HG03280 (cell line): ENCODE results near the gene ARHGEF1.
"Not testable (repeated sequence)": the region's sequence is repeated elsewhere in the genome, so short reads cannot be mapped to it uniquely, and the experiment has no call there.

Experiments
- ATAC-seq: cut with Tn5 transposase; IDR thresholded peaks from one replicate; pipeline ENCODE4 v1.9.1; 2021; ENCODE audit warnings: mild to moderate bottlenecking, moderate library complexity; ENCODE audit not compliant: unreplicated experiment

ARHGEF1 gene

DNA sequence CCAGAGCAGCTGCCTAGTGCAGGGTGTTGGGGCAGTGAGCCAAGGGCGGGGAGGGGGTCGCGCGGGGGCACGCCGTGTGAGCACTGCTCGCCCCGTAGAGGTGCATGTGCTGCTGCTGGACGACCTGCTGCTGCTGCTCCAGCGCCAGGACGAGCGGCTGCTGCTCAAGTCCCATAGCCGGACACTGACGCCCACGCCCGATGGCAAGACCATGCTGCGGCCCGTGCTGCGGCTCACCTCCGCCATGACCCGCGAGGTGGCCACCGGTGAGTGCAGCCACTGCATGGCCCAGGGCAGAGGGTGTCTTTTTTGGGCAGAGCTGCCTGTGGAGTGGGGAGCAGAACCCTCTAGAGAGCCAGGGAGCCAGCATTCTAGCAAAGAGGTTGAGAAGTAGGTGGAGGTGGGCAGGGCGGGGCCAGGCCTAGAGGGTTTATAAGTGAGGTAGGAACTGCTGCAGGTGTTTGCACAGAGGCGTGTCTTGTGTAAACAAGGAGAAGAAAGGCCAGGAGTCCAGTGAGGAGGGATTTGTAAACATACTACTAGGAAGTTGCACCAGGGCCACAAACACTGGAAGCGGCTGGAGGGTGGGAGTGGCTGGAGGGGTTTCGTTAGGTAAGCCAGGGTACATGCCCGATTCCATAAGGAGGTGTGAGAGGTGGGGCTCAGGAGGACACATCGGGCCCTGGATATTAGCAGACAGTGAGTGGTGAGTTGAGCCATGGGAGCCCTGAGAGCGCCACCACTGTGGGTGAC, 21.3 kb downstream of the ARHGEF1 start:
- ATAC-seq = no peak

DNA sequence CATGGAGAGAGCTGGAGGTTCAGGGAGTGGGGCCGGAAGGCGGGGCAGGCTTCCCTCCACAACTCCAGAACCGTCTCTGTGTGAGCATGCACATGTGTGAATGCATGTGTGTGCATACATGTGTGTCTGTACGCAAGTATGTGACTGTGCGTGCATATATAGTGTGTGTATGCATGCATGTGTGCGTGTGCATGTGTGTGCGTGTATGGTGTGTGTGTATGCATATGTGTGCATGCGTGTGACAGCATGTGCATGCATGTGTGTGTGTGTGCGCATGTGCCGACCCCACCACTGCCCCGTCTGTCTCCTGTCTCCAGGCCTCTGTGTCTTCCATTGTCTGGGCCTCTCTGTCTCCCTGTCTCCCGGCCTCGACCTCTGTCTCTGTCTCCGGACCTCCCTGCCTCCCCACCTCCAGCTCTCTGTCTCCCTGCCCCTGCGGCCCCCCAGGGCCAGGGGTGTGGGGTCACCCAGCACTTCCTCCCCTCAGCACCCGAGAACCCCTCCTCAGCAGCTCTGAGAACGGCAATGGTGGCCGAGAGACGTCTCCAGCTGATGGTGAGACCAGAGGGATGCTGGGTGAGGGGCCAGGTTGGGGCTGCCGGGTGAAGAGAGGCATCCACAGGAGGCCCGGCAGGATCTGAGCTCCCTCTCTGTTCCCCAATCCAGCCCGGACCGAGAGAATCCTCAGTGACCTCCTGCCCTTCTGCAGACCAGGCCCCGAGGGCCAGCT, 22.5 kb downstream of the ARHGEF1 start:
- ATAC-seq = no peak

DNA sequence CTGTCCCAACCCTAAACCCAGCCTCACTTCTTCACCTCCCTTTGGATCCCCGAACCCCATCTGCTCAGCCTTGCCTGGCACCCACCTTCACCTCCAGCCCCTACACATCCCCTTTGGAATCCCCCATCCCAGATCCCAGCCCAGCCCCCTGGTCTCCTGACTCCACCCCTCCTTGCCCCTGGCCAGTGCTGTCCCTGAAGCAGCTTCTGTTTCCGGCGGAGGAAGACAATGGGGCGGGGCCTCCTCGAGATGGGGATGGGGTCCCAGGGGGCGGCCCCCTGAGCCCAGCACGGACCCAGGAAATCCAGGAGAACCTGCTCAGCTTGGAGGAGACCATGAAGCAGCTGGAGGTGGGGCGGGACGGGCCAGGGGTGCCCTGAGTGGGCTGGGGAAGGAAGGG, 23.3 kb downstream of the ARHGEF1 start:
- no peak for ATAC-seq

DNA sequence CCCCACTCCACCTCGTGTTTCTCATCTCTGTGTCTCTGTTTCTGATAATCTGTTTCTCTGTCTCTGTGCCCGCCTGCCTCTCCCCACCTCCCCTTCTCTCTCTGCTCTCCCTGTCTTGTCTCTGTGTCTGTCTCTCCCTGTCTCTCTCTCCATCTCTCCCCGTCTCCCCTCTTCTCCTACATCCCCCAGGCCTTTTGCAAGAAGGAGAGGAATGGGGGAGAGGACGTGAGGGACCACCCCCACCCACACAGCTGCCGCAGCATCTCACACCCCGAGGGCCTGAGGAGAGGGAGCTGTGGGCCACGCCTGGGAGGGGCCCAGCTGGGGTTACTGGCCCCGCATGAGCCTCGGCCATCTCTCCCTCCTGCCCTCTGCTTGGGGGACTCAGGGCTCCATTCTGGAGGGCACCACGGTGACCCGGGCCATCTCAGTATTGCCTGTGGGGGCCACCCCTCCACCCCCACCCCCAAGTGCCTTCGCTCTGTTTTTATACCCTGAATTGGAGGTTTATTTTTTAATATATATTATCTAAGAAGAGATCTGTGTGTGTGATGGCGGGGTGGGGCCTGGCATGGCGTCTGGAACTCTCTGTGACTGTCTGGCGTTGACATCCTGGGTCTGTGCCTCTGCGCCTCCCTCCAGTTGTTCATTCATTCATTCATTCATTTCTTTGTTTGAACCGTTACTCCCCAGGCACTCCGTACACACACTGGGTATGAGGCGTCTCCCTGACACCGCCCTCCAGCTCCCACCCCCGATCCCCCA, 24.1 kb downstream of the ARHGEF1 start:
- no peak for ATAC-seq

DNA sequence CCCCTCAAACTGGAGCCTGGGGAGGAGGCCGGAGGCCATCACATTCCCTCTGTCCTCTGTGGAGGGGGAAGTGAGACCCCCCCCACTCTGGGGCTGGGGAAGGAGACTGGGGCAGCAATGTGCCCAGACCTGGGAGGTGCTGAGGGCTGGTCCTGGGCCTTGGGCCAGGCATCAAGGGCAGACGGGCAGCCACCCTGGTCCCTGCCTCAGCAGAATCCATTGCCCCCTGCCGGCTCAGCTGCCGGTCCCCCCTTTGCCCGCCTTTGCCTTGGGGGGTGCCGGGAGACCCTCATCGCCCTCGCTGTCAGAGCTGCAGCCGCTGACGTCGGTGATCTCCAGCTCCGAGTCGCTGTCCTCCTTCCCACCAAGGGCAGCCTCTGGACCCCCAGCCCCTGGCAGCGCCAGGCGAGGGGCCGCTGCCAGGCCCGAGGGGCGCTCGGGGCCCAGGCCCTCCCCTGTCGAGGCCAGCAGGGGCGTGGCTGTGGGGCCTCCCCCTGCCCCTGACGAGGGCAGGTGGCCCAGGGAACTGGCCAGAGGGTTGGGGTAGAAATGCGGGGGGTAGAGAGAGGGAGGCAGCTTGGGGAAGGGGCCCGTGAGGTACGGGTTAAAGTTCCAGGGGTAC, 25.1 kb downstream of the ARHGEF1 start:
- ATAC-seq = no peak

DNA sequence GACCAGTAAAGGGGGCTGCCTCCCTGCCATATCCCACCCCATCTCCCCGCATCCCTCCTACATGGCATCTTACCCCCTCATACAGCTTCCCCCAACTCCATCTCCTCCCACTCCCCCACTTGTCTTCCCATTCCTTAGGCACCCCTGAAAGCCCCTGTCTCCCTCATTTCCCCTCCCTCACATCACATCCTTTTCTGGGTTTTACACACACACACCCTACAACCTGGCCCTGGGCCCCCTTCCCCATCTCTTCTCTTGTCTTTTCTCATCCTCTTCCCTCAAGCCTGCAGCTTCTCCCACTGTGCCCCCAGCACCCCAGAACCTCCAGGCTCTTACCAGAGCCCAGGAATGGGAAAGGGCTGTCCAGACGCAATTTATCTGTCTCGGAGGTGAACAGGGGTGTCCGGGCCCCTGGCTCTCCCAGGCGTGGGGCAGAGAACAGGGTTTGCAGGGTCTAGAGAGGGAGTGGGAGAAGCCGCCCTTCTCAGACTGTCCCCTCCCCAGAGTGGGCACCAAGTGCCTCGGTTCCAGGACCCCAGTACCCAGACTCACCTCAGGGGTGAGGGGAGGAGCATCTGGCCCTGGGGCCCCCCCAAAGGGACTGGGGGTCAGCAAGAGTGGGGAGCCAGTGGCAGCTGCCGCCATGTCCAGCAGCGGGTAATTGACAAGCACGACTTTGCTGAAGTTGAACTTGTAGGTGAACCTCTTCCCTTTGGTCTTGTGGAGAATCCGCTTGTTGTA, 25.9 kb downstream of the ARHGEF1 start:
- ATAC-seq = no peak

DNA sequence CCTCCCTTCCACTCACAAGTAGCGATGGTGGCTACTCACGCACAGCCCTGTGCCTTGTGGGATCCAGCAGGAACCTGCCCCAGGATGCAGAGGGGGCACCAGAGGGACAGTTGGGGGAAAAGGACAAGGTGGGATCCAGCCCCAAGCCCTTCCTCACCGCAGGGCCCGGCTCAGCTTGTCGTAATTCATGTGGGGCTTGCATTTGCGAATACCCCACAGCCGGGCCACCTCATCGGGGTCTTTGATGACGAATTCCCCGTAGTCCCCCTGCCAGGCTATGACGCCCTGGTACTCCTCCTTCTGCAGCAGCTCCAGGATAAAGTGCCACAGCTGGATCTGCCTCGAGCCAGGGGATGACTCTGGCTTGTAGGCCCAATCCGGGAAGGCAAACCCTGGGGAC, 26.7 kb downstream of the ARHGEF1 start:
- ATAC-seq = no peak

DNA sequence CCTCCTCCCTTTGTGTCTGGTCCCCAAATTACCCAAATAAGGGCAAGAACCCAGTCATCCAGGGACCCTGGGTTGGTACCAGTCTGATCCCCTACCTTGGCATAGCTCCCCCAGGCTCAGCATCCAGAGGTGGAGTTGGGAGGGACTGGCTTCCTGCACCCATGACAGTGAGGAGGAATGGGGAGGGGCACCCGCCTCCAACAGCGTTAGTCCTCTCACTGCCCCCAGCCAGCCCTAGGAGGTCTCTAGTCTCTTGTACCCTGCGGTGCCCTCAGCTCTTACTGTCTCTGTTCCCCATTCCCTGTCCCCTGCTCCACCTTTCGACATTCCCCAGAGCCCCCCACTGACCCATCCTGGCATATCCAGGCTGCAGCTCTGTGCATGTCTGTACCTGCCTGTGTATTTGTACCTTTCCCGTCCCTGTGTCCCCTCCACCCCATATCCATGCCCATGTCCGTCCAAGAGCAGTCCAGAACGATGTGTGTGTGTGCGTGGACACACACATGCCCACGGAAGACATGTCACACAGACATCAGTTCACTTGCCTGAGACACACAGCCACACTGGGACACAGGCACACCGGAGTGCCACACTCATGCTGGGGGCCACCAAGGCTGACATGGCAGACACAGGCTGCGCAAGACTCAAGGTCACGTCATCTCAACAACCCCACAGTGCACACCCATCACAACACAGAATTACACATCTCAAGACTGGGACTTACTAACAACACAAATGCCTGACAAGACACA, 27.4 kb downstream of the ARHGEF1 start:
- ATAC-seq = no peak

DNA sequence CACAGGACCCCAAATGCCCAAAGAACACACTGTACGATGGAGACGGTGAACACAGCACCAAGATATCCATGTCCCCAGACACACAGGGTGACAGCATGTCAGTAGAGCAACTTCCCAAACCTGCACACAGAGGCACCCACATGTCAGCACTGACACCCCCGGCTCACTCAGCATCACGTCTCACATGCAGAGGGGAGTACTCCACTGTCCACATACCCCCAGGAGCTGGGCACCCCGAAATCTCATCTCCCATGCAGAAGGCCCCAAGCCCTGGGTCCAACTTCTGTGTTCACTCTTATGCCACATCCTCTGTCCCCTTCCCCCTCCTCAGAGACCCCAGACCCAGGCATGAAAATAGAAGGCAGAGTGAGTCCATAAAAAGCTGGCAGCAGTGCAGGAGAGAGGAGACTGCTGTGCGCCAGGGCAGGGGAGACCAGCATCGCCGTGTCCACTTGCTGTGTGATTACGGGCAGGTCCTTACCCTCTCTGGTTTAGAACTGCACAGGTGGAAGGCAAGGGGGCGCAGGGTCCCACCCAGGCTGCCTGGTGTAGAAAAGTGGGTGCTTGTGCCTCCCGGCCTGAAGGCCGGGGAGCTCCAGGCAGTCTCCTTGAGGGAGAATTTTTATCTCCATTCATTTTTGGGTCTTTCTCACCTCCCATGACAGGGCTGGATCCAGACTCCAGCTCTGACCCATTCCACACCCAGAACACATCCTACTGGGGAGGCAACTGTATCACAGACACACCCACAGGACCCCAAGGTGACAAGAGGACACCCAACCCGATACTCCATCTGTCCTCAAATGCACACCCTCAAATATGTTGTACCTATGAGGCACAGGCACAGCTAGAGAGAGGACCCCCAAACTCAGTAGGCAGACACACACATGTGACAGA, 28.3 kb downstream of the ARHGEF1 start:
- ATAC-seq = no peak

DNA sequence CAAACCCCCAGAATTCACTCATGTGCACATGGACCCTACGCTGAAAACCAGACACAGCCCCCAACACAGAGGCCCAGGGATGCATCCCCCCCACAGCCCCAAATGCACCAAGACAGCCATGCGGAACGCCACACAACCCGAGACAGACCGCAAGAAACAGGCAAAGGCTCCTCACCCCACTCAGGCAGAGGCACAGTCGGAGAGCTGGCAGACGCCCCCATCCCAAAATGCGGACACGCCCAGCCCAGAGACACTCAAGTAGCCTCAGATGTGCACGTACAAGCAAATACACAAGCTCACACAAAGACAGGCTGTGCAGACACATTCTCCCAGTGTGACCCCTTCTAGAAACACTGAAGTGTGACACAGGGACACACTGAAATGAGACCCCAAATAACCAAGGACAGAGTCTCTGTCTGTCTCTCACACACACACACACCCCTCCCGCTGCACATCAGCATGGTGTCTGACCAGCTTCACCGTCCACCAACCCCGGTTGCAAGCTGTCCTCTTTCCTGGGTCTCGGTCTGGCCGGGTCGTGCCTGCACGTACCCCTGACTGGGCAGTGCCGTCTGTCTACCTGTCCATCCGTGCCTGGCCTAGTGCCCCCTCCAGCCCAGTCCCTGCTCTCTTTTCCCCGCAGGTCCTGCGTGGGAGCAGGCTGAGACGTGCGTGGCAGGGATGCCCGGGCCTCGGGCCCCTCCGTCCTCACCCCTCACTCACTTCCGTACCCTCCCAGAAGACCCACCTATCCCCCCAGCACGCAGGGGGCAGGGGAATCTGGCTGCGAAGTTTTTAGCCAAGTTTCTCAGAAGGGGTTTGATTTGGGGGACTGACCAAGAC, 29.1 kb downstream of the ARHGEF1 start:
- no peak for ATAC-seq

DNA sequence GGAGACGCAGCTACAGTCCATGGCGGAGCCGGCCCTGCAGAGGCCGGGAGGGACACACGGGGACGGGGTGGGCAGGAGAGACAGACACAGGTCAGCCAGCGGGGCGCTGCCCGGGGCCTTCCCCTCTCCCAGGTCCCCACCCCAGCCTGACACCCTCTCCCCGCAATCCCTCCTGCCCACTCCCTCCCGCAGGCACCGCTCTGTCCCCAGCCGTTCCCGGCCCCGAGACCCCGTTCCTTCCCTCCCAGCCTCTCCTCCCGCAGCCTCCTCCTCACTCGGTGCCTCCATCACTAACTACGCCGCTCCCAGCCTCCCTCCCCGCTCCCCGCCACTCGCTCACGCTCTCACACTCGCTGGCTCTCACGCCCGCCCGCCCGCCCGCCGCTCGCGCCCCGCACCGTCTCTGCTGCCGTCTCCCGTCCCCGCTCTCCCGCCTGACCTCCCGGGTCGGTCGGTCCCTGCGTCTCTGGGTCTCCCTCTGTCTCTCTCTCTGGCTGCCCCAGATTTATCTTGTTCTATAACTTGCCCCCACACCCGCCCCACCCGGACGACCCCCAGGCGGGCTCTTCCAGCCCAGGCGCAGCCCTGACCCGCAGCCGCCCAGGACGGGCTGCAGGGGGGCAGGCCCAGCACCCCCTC, 30.0 kb downstream of the ARHGEF1 start:
- ATAC-seq = no peak

DNA sequence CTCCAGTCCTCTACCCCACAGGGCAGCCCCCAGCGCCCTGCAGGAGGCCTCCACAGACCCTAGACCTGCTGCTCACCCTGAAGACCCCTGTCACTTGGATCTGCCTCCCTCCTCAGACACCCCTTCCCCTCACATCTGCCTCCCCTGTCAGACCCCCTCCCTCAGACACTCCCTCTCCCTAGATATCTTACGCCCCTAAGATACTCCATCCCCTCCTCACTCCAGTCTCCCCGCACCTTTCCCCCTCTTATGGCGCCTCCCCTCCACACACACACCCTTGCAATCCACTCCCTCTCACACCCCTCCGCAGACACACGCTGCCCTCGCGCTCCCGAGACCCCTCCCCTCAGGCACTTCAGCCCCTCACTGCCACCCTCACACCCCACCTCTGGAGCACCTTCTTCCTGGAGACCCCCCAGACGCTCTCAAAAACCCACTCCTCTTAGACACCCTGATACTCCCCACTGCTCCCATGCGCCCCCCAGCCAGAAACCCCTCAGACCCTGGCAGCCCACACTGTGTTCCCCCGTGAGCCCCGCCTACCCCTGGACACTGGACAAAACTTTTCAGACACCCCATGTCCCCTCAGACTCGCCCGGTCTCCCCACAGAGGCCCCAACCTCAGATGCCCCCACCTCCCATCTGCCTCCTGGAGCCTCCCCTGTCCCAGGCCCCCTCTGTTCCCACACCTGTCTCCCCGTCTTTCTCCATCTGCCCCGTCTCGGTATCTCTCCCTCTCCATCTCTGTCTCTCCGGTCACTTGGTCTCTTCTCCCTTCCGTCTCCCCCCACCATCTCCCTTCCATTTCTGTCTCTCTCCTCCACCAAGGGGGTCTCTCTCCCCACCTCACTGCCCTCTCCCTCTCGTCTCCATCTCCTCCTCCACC, 30.8 kb downstream of the ARHGEF1 start:
- no peak for ATAC-seq

DNA sequence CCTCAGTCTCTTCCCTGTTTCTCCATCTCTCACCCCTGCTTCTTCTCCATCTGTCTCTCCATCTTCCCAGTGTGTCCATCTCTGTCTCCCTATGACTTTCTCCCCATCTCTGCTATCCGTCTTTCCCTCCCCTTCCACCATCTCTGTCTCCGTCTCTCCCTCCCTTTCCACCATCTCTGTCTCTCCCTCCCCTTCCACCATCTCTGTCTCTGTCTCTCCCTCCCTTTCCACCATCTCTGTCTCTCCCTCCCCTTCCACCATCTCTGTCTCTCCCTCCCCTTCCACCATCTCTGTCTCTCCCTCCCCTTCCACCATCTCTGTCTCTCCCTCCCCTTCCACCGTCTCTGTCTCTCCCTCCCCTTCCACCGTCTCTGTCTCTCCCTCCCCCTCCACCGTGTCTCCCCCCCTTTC, 31.4 kb downstream of the ARHGEF1 start:
- ATAC-seq = not testable (repeated sequence)

DNA sequence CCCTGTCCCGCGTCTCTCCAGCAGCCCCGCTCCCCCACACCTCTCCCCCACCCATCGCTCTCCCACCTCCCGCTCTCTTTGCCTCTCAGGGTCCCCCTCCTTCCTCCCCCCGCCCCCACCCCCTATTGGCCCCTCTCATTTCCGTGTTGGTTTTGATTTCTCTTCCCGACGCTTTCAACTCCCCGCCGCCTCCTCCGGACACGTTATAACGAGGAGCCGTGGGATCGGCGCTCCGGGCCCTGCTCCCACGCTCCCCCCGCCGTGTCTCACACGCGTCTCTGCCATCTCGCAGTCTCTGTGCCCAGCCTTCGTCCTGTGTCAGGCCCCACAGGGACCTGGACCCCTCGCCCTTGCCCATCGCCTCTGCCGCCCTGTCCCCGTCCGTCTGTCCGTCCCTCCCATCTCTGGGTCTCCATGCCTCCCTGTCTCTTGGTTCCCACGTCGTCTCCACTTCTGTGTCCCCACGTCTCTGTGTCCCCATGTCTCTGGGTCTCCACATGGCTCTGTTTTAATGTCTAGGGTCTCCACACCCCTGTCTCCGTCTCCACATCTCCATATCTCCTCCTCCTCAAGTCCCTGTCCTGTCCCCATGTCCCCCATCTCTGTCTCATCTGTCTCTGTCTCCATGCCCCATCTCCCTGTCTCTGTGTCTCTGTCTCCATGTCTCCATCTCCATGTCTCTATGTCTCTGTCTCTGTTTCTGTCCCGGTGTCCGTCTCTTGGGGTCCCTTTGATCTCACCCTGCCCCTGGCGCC, 32.2 kb downstream of the ARHGEF1 start:
- ATAC-seq = no peak

DNA sequence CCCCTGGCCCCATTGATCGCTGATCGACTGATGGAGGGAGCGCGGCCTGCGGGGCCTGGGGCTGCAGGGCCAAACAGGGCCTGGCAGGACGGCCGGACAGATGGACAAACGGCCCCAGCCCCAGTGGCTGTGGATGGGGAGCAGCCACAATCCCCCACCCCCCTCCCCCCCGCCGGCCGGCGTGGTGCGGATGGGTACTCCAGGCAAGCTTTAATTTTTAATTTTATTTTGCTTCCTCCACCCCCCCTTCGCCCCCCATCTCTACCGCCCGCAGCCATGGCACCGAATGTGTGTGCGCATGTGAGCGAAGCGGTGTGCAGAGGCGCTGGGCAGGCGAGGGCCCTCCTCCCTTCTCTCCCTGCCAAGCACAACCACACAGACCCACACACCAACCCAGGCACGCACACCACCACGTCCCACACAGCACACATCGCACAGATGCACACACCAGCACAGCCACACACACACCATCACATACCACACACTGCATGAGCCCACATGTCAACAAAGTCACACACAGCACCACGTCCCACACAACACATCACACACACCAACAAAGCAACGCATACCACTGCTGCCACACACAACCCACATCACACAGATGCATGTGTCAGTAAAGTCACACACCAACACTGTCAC, 32.9 kb downstream of the ARHGEF1 start:
- no peak for ATAC-seq
